Measurements from ENCODE around the gene PCDHGA1.

GRCh38 chr5:141558150-141558549, 227.8 kb downstream of the PCDHGA1 start:
- TF ChIP-seq EZH2 (IDR thresholded peaks at IDR 0.05), result no peak
- no peak for TF ChIP-seq CTCF (IDR thresholded peaks at IDR 0.05)
